HCT116 (cell line): ENCODE measurements around the gene C1orf174. TPM values are rescaled to one million over a fixed set of nuclear protein-coding genes. Genes with fewer than 3 reads are reported as not detected.

Experiments used
- ATAC-seq: fragments of 200-7000 bp; cut with Tn5 transposase; 2 replicates; pipeline ENCODE4 v1.9.1; 2020; ENCODE audit warnings: mild to moderate bottlenecking, moderate library complexity
- BruUV-seq: library from RNA; stranded (reverse); fragments of 400-500 nt; replicated peaks from 2 replicates; lab custom pipeline; 2021; lab: Mats Ljungman, UMichigan
- CTCF ChIA-PET: fragments of 300-600 bp; sonication (Branson Sonifier 250); formaldehyde crosslinking; loops from one replicate; lab custom pipeline; 2021; ENCODE audit warnings: antibody characterized with exemption; lab: Charles Lee
- POLR2A ChIA-PET: fragments of 300-600, 350-600 bp; sonication (Branson Sonifier 250); formaldehyde crosslinking; loops from one replicate; lab custom pipeline; 2021; ENCODE audit warnings: antibody characterized with exemption; lab: Charles Lee
- RAD21 ChIA-PET, 2 experiments: fragments of 300-600 bp; sonication (Branson Sonifier 250); formaldehyde crosslinking; loops; one replicate each; lab custom pipeline; 2023; ENCODE audit warnings: low total read pairs in 2 of 2; ENCODE audit not compliant: uncharacterized antibody in 2 of 2, unreplicated experiment in 2 of 2, low non-redundant PET in 1 of 2; lab: Charles Lee
- DNase-seq: peaks from one replicate; pipeline ENCODE4 v3.0.0-alpha.2; 2010; ENCODE audit warnings: low read depth, low spot score
- H2AFZ ChIP-seq: fragments of 200-600 bp; shearing (Covaris generic), sonication (generic); 2 replicates; pipeline ENCODE4 v1.6.1; 2017; ENCODE audit warnings: low read depth, mixed run types, mixed read lengths, antibody characterized with exemption, low read length; ENCODE audit not compliant: poor library complexity, severe bottlenecking
- H3K27ac ChIP-seq: 2 replicates; pipeline ENCODE4 v1.5.1; 2012; ENCODE audit warnings: low read depth, low read length
- H3K27me3 ChIP-seq: fragments of 200-600 bp; sonication (generic); 2 replicates; pipeline ENCODE4 v1.6.1; 2016; ENCODE audit warnings: mixed run types, low read length, mixed read lengths; ENCODE audit not compliant: insufficient read depth
- H3K36me3 ChIP-seq, 2 experiments: fragments of 200-500 bp in 1 of 2; fragments of 200-600 bp in 1 of 2; sonication (Bioruptor generic) in 1 of 2; sonication (generic) in 1 of 2; 2 replicates each; pipeline versions ENCODE4 v1.5.1 to v1.6.1; 2014 to 2016; ENCODE audit warnings: low read length in 2 of 2, inconsistent platforms in 1 of 2, mixed read lengths in 1 of 2, mixed run types in 1 of 2; ENCODE audit not compliant: insufficient read depth in 2 of 2, control insufficient read depth in 1 of 2
- H3K4me1 ChIP-seq, 2 experiments: fragments of 200-600 bp in 1 of 2; sonication (generic) in 1 of 2; 2 replicates each; pipeline versions ENCODE4 v1.5.1 to v1.6.1; 2012 to 2017; ENCODE audit warnings: low read length in 2 of 2, inconsistent platforms in 1 of 2, mild to moderate bottlenecking in 1 of 2, mixed read lengths in 1 of 2, mixed run types in 1 of 2, moderate library complexity in 1 of 2; ENCODE audit not compliant: insufficient read depth in 2 of 2, control insufficient read depth in 1 of 2
- H3K4me2 ChIP-seq: fragments of 200-600 bp; sonication (generic); 2 replicates; pipeline ENCODE4 v1.6.1; 2017; ENCODE audit warnings: mixed run types, low read length, mixed read lengths
- H3K4me3 ChIP-seq, 2 experiments: fragments of 200-600 bp in 1 of 2; sonication (generic) in 1 of 2; replicated peaks in 1 of 2; 2 replicates each; pipeline ENCODE4 v1.5.1; 2011 to 2016; ENCODE audit warnings: low read length in 2 of 2, control low read depth in 1 of 2, low read depth in 1 of 2, mild to moderate bottlenecking in 1 of 2, mixed read lengths in 1 of 2, mixed run types in 1 of 2
- H3K79me2 ChIP-seq: fragments of 200-600 bp; sonication (generic); 2 replicates; pipeline ENCODE4 v1.6.1; 2017; ENCODE audit warnings: mild to moderate bottlenecking, mixed run types, low read length, moderate library complexity, mixed read lengths; ENCODE audit not compliant: insufficient read depth
- H3K9ac ChIP-seq: fragments of 200-600 bp; sonication (generic); 2 replicates; pipeline ENCODE4 v1.6.1; 2016; ENCODE audit warnings: low read length, mixed read lengths
- H3K9me2 ChIP-seq: fragments of 200-600 bp; sonication (generic), shearing (Covaris generic); 2 replicates; pipeline ENCODE4 v1.6.1; 2017; ENCODE audit warnings: mixed run types, mild to moderate bottlenecking, moderate library complexity; ENCODE audit not compliant: insufficient read depth
- H3K9me3 ChIP-seq, 2 experiments: fragments of 200-500 bp in 1 of 2; fragments of 200-600 bp in 1 of 2; sonication (Bioruptor generic) in 1 of 2; sonication (generic) in 1 of 2; 2 replicates each; pipeline ENCODE4 v1.6.1; 2014 to 2017; ENCODE audit warnings: low read length in 2 of 2, mixed read lengths in 2 of 2, inconsistent platforms in 1 of 2, low read depth in 1 of 2, mild to moderate bottlenecking in 1 of 2, mixed run types in 1 of 2, moderate library complexity in 1 of 2; ENCODE audit not compliant: control insufficient read depth in 1 of 2, insufficient read depth in 1 of 2
- H4K20me1 ChIP-seq: fragments of 200-600 bp; sonication (generic), shearing (Covaris generic); 2 replicates; pipeline ENCODE4 v1.6.1; 2017; ENCODE audit warnings: mixed run types, mild to moderate bottlenecking, moderate library complexity; ENCODE audit not compliant: insufficient read depth
- ATF3 ChIP-seq: IDR thresholded peaks from 2 replicates; pipeline ENCODE4 v1.6.1; 2012
- CBX3 ChIP-seq: IDR thresholded peaks from 2 replicates; pipeline ENCODE4 v1.6.1; 2012; ENCODE audit warnings: low read depth
- ELF1 ChIP-seq: IDR thresholded peaks from 2 replicates; pipeline ENCODE4 v1.6.1; 2012; ENCODE audit warnings: low read depth, borderline replicate concordance
- EZH2phosphoT487 ChIP-seq: fragments of 200-600 bp; IDR thresholded peaks from 2 replicates; pipeline ENCODE4 v1.6.1; 2018; ENCODE audit warnings: antibody characterized with exemption, borderline replicate concordance
- JUND ChIP-seq: IDR thresholded peaks from 2 replicates; pipeline ENCODE4 v1.6.1; 2012
- MAX ChIP-seq: IDR thresholded peaks from 2 replicates; pipeline ENCODE4 v1.6.1; 2012
- POLR2AphosphoS5 ChIP-seq: IDR thresholded peaks from 2 replicates; pipeline ENCODE4 v1.6.1; 2011; ENCODE audit warnings: mild to moderate bottlenecking, low read depth, low read length, moderate library complexity
- RAD21 ChIP-seq: IDR thresholded peaks from 2 replicates; pipeline ENCODE4 v1.6.1; 2012; ENCODE audit warnings: low read depth, mild to moderate bottlenecking
- SP1 ChIP-seq: IDR thresholded peaks from 2 replicates; pipeline ENCODE4 v1.6.1; 2012; ENCODE audit warnings: low read depth
- SRF ChIP-seq: IDR thresholded peaks from 2 replicates; pipeline ENCODE4 v1.6.1; 2012; ENCODE audit warnings: low read depth
- TCF7L2 ChIP-seq: IDR thresholded peaks from 2 replicates; pipeline ENCODE4 v1.7.0; 2011; ENCODE audit warnings: borderline replicate concordance, inconsistent platforms; ENCODE audit not compliant: insufficient read depth, insufficient read length; ENCODE audit errors: extremely low read depth
- YY1 ChIP-seq: IDR thresholded peaks from 2 replicates; pipeline ENCODE4 v1.6.1; 2011; ENCODE audit warnings: low read length, low read depth, moderate library complexity, mild to moderate bottlenecking; ENCODE audit not compliant: insufficient replicate concordance; ENCODE audit errors: extremely low read depth
- ZBTB33 ChIP-seq: IDR thresholded peaks from 2 replicates; pipeline ENCODE4 v1.6.1; 2011; ENCODE audit warnings: mild to moderate bottlenecking, low read length, moderate library complexity; ENCODE audit not compliant: insufficient replicate concordance; ENCODE audit errors: extremely low read depth
- ZFX ChIP-seq: fragments of 450-650 bp; IDR thresholded peaks from 2 replicates; pipeline ENCODE4 v1.6.1; 2017
- intact Hi-C: fragments of 100-400 bp; cut with micrococcal nuclease; formaldehyde crosslinking; loops from 2 replicates; pipeline ENCODE4 v1.10.0; 2022
- total RNA-seq: library from RNA; stranded (reverse); gene quantifications from one replicate; pipeline ENCODE4 v1.2.1, GENCODE V29; 2021; ENCODE audit not compliant: unreplicated experiment
- TF ChIP-seq, protein P1 (sequence below): IDR thresholded peaks from 2 replicates; pipeline ENCODE4 v1.6.1; 2012; ENCODE audit warnings: low read depth
- TF ChIP-seq, protein P2 (sequence below), 3 experiments: fragments of 200-600 bp in 1 of 3; sonication (generic) in 1 of 3; IDR thresholded peaks in 2 of 3; conservative IDR thresholded peaks in 1 of 3; 2 replicates each; pipeline ENCODE4 v1.5.1; 2012 to 2017; ENCODE audit warnings: low read depth in 2 of 3, low read length in 2 of 3, antibody characterized with exemption in 1 of 3, borderline replicate concordance in 1 of 3, control low read depth in 1 of 3, mild to moderate bottlenecking in 1 of 3, mixed read lengths in 1 of 3, mixed run types in 1 of 3, moderate library complexity in 1 of 3; ENCODE audit not compliant: insufficient read depth in 1 of 3

Gene C1orf174
- total RNA-seq, 1 experiment from 2014 or later = 33.7 TPM

- no peak within 1 kb of the TSS for H2AFZ ChIP-seq
- intact Hi-C loops = loop anchor here (1.0 to 5.0 kb wide), 2 partner anchors 43 to 405 kb away; partner anchors contain the start of genes ARHGEF16 and C1orf174
- no TSS peak for BruUV-seq
Measured at GRCh38 chr1:3856923-3857790, 42.9 kb downstream of the C1orf174 start, which contains the start of the genes CEP104 and DFFB. Gene CEP104 (minus strand): TSS chr1:3857211. CDS start chr1:3852407, 4,804 bp downstream. Gene DFFB (plus strand): TSS chr1:3857476. CDS start chr1:3857604, 128 bp downstream.

More at GRCh38 chr1:3856923-3857790, 42.9 kb downstream of the C1orf174 start, which contains the start of the genes CEP104 and DFFB:
- Histone ChIP-seq H3K4me1 (peaks cover 9 to 19% of the 10 kb centered on the region in 2 experiments; a peak in 3 of 4 replicates), H3K79me2 (peaks cover 17% of the 10 kb centered on the region), H3K4me2 (peak within 1 kb of the TSS; percentile 89), H3K27ac (peak within 1 kb of the TSS; percentile 53), H3K9ac (peak within 1 kb of the TSS; percentile 60), H3K4me3 (peak within 1 kb of the TSS; percentile 70 to 93), H3K36me3 (no peaks in the 10 kb centered on the region; a peak in 1 of 4 replicates), H3K9me3 (no peaks in the 10 kb centered on the region), H3K9me2 (no peaks in the 10 kb centered on the region), H4K20me1 (no peaks in the 10 kb centered on the region), H3K27me3 (no peaks in the 10 kb centered on the region)
- TF ChIP-seq ZFX (peak; percentile 77), YY1 (peak; percentile 77), SP1 (no peak; the same call in 1 of the 2 replicates), ZBTB33 (peak; percentile 54), MAX (peak; percentile 99), CBX3 (peak; percentile 80; the same call in 1 of the 2 replicates), POLR2AphosphoS5 (peak; percentile 92), RAD21 (peak; percentile 71), TCF7L2 (no peak), ATF3 (no peak), SRF (no peak; the same call in 1 of the 2 replicates), EZH2phosphoT487 (no peak), JUND (no peak), ELF1 (no peak; the same call in 1 of the 2 replicates)
- TF ChIP-seq, protein P1, sequence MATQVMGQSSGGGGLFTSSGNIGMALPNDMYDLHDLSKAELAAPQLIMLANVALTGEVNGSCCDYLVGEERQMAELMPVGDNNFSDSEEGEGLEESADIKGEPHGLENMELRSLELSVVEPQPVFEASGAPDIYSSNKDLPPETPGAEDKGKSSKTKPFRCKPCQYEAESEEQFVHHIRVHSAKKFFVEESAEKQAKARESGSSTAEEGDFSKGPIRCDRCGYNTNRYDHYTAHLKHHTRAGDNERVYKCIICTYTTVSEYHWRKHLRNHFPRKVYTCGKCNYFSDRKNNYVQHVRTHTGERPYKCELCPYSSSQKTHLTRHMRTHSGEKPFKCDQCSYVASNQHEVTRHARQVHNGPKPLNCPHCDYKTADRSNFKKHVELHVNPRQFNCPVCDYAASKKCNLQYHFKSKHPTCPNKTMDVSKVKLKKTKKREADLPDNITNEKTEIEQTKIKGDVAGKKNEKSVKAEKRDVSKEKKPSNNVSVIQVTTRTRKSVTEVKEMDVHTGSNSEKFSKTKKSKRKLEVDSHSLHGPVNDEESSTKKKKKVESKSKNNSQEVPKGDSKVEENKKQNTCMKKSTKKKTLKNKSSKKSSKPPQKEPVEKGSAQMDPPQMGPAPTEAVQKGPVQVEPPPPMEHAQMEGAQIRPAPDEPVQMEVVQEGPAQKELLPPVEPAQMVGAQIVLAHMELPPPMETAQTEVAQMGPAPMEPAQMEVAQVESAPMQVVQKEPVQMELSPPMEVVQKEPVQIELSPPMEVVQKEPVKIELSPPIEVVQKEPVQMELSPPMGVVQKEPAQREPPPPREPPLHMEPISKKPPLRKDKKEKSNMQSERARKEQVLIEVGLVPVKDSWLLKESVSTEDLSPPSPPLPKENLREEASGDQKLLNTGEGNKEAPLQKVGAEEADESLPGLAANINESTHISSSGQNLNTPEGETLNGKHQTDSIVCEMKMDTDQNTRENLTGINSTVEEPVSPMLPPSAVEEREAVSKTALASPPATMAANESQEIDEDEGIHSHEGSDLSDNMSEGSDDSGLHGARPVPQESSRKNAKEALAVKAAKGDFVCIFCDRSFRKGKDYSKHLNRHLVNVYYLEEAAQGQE = no peak
- TF ChIP-seq, protein P2, sequence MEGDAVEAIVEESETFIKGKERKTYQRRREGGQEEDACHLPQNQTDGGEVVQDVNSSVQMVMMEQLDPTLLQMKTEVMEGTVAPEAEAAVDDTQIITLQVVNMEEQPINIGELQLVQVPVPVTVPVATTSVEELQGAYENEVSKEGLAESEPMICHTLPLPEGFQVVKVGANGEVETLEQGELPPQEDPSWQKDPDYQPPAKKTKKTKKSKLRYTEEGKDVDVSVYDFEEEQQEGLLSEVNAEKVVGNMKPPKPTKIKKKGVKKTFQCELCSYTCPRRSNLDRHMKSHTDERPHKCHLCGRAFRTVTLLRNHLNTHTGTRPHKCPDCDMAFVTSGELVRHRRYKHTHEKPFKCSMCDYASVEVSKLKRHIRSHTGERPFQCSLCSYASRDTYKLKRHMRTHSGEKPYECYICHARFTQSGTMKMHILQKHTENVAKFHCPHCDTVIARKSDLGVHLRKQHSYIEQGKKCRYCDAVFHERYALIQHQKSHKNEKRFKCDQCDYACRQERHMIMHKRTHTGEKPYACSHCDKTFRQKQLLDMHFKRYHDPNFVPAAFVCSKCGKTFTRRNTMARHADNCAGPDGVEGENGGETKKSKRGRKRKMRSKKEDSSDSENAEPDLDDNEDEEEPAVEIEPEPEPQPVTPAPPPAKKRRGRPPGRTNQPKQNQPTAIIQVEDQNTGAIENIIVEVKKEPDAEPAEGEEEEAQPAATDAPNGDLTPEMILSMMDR (IDR thresholded peaks at IDR 0.05 in 2 of 3, conservative IDR thresholded peaks at IDR 0.05 in 1 of 3; ENCODE audit: borderline replicate concordance in 1 of 3, insufficient read depth in 1 of 3, low read depth in 2 of 3, low read length in 2 of 3) = peak; percentile 26 to 44 (median 28); a peak in 5 of 6 replicates
- CTCF ChIA-PET = interaction anchor here (1.3 to 2.5 kb wide), 2 partner anchors 42 to 50 kb away, joined by 3 to 12 read pairs; partner anchors contain the start of gene C1orf174
- ATAC-seq (peak; percentile 96), DNase-seq (peak; percentile 97)
- RAD21 ChIA-PET = interaction anchor here in 1 of 2 experiments (0.6 kb wide), 1 partner anchor 150 kb away, joined by 4 read pairs; no protein-coding TSS in a partner anchor
- POLR2A ChIA-PET = interaction anchor here (1.5 kb wide), 1 partner anchor 43 kb away, joined by 4 read pairs; the partner anchor contains the start of gene C1orf174
